Activated CD8-positive, alpha-beta T cell treated with anti-CD3 and anti-CD28 coated beads for 36 hours (primary cell): ENCODE results near the gene KLK14. TPM values are rescaled to one million over a fixed set of nuclear protein-coding genes. Genes with fewer than 3 reads are reported as not detected.

Source experiments
- ATAC-seq: fragments of 200-7000 bp; cut with Tn5 transposase; one replicate; pipeline ENCODE4 v1.10.0; 2021; ENCODE audit warnings: mild to moderate bottlenecking, moderate library complexity
- CTCF ChIA-PET: fragments of 350-600 bp; sonication (Branson Sonifier 250); formaldehyde crosslinking; loops from one replicate; lab custom pipeline; 2021; ENCODE audit warnings: antibody characterized with exemption; lab: Charles Lee
- POLR2A ChIA-PET: fragments of 350-600 bp; sonication (Branson Sonifier 250); formaldehyde crosslinking; loops from one replicate; lab custom pipeline; 2021; ENCODE audit warnings: antibody characterized with exemption; lab: Charles Lee
- DNase-seq: peaks from one replicate; pipeline ENCODE4 v3.0.0-alpha.2; 2020
- H3K27ac Mint-ChIP-seq: one replicate; pipeline ENCODE4 v1.8.0; 2021; ENCODE audit warnings: mild to moderate bottlenecking, mixed read lengths
- H3K27me3 Mint-ChIP-seq: one replicate; pipeline ENCODE4 v1.8.0; 2021; ENCODE audit warnings: mixed read lengths
- H3K36me3 Mint-ChIP-seq: one replicate; pipeline ENCODE4 v1.8.0; 2021; ENCODE audit warnings: low read depth, mixed read lengths
- H3K4me1 Mint-ChIP-seq: one replicate; pipeline ENCODE4 v1.8.0; 2021; ENCODE audit warnings: low read depth, mixed read lengths
- H3K4me3 Mint-ChIP-seq: one replicate; pipeline ENCODE4 v1.8.0; 2021; ENCODE audit warnings: mild to moderate bottlenecking, moderate library complexity, mixed read lengths
- H3K9me3 Mint-ChIP-seq: one replicate; pipeline ENCODE4 v1.8.0; 2021; ENCODE audit warnings: mixed read lengths
- CTCF ChIP-seq: fragments of 200-600 bp; IDR thresholded peaks from one replicate; pipeline ENCODE4 v1.8.0; 2022; ENCODE audit warnings: antibody characterized with exemption, mild to moderate bottlenecking
- intact Hi-C: fragments of 100-400 bp; cut with micrococcal nuclease; formaldehyde crosslinking; loops from one replicate; pipeline ENCODE4 v1.10.0; 2022
- total RNA-seq, 2 experiments: library from RNA; stranded (reverse); gene quantifications; one replicate each; pipeline ENCODE4 v1.2.3, GENCODE V29; 2021

KLK14 gene
- total RNA-seq, 2 experiments from 2014 or later, result 0.32 to 0.43 TPM

DNA sequence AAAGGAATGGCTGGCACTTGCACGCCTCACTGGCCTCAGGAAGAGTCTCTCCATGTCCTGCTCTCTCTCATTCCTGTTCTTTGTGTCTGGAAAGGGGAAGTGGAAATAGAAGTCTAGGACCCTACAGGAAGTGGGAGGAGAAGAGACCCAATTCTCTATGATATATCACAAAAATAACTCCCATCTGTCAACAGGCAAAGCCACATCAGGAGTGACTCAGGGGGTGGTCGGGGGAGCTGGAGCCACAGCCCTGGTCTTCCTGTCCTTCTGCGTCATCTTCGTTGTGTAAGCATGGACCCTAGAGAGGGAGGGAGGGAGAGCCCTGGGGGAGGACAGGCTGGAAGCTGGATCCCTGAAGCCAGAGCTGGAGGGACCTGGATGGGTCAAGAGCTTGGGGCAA lies 45.1 kb upstream of the KLK14 start:
- peak overlapping the region; percentile 49 for H3K27ac Mint-ChIP-seq
- ChIA-PET CTCF (interaction anchor here (1.8 to 1.9 kb wide), 2 partner anchors 13 to 31 kb away, joined by 6 to 9 read pairs; no protein-coding TSS in a partner anchor), POLR2A (interaction anchor here (1.1 kb wide), 1 partner anchor 13 kb away, joined by 4 read pairs; no protein-coding TSS in a partner anchor)
- H3K9me3 Mint-ChIP-seq, result no peaks in the 10 kb centered on the region
- TF ChIP-seq CTCF, result no peak
- H3K4me3 Mint-ChIP-seq, result no peak overlapping the region
- peak; percentile 53 for DNase-seq
- H3K27me3 Mint-ChIP-seq, result no peaks in the 10 kb centered on the region
- ATAC-seq, result peak; percentile 27
- H3K4me1 Mint-ChIP-seq, result peaks cover 81% of the 10 kb centered on the region
- intact Hi-C loops, result no loop called here
- H3K36me3 Mint-ChIP-seq, result peaks cover 2% of the 10 kb centered on the region

GRCh38 chr19:51127032-51127431 lies 44.3 kb upstream of the KLK14 start:
- intact Hi-C loops, result no loop called here
- H3K4me3 Mint-ChIP-seq, result no peak overlapping the region
- DNase-seq, result no peak
- ATAC-seq, result no peak
- ChIA-PET POLR2A (no interaction called here), CTCF (interaction anchor here (1.8 to 1.9 kb wide), 2 partner anchors 12 to 30 kb away, joined by 6 to 9 read pairs; no protein-coding TSS in a partner anchor)
- no peak overlapping the region for H3K27ac Mint-ChIP-seq
- H3K9me3 Mint-ChIP-seq, result no peaks in the 10 kb centered on the region
- H3K4me1 Mint-ChIP-seq, result peaks cover 80% of the 10 kb centered on the region
- H3K27me3 Mint-ChIP-seq, result no peaks in the 10 kb centered on the region
- no peak for TF ChIP-seq CTCF
- peaks cover 2% of the 10 kb centered on the region for H3K36me3 Mint-ChIP-seq

- intact Hi-C loops, result no loop called here
- ChIA-PET CTCF (interaction anchor here (1.3 kb wide), 1 partner anchor 134 kb away, joined by 4 read pairs; no protein-coding TSS in a partner anchor), POLR2A (interaction anchor here (1.2 kb wide), 1 partner anchor 29 kb away, joined by 3 read pairs; no protein-coding TSS in a partner anchor)
- no peak for TF ChIP-seq CTCF
- no peak for DNase-seq
- Mint-ChIP-seq H3K4me1 (peaks cover 78% of the 10 kb centered on the region), H3K9me3 (no peaks in the 10 kb centered on the region), H3K27me3 (no peaks in the 10 kb centered on the region), H3K27ac (peak overlapping the region; percentile 88), H3K36me3 (peaks cover 2% of the 10 kb centered on the region), H3K4me3 (no peak overlapping the region)
- no peak for ATAC-seq
Observed at GRCh38 chr19:51125421-51126075, 42.9 kb upstream of the KLK14 start.

DNA sequence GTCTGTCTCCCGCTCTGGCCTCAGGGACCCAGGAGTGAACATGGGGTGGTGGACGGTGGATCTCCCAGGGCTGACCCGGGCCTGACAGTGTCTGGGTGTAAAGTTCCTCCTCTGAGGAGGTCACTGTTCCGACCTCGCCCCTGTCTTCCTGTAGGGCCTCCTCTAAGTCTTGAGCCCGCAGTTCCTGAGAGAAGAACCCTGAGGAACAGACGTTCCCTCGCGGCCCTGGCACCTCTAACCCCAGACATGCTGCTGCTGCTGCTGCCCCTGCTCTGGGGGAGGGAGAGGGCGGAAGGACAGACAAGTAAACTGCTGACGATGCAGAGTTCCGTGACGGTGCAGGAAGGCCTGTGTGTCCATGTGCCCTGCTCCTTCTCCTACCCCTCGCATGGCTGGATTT lies 42.0 kb upstream of the KLK14 start, which contains the start of gene SIGLEC9:
SIGLEC9 (plus strand) TSS at position 178 of the 400 bp plus-strand sequence; CDS start at position 247, 69 bp downstream.
- ATAC-seq (no peak), DNase-seq (no peak)
- ChIA-PET CTCF (interaction anchor here (1.2 to 1.4 kb wide), 3 partner anchors 10 to 135 kb away, joined by 3 to 4 read pairs (median 4); no protein-coding TSS in a partner anchor), POLR2A (interaction anchor here (1.0 to 1.2 kb wide), 2 partner anchors 11 to 28 kb away, joined by 3 read pairs; no protein-coding TSS in a partner anchor)
- Mint-ChIP-seq H3K4me1 (peaks cover 71% of the 10 kb centered on the region), H3K36me3 (peaks cover 2% of the 10 kb centered on the region), H3K27me3 (no peaks in the 10 kb centered on the region), H3K27ac (peak within 1 kb of the TSS; percentile 88), H3K9me3 (no peaks in the 10 kb centered on the region), H3K4me3 (peak within 1 kb of the TSS; percentile 39)
- intact Hi-C loops, result no loop called here
- TF ChIP-seq CTCF, result no peak

DNA sequence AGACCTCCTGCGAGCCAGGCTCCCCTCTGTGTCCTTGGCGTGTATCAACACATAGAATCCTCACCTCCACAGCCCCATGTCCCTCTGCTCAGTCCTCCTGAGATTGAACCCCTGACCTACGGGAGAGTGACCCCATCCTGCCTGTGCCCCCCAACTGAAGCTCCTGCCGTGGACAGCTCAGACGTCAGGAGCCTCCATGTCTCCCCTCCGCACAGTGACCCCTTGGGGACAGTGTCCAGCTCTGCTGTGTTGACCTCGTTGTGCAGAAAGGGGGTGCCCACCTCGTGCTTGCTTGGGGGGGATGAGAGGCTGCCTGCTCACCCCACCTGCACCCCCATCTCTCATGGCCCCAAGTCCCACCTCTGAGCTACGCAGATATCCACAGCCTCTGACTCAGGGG lies 41.5 kb upstream of the KLK14 start:
- Mint-ChIP-seq H3K27ac (peak overlapping the region; percentile 88), H3K4me1 (peaks cover 68% of the 10 kb centered on the region), H3K36me3 (peaks cover 2% of the 10 kb centered on the region), H3K4me3 (peak overlapping the region; percentile 39), H3K27me3 (no peaks in the 10 kb centered on the region), H3K9me3 (no peaks in the 10 kb centered on the region)
- TF ChIP-seq CTCF, result no peak
- ATAC-seq (no peak), DNase-seq (no peak)
- ChIA-PET POLR2A (interaction anchor here (1.0 to 1.2 kb wide), 2 partner anchors 10 to 27 kb away, joined by 3 read pairs; no protein-coding TSS in a partner anchor), CTCF (interaction anchor here (1.2 to 1.4 kb wide), 3 partner anchors 11 to 135 kb away, joined by 3 to 4 read pairs (median 4); no protein-coding TSS in a partner anchor)
- intact Hi-C loops, result no loop called here
